KMS-11 (cell line): ENCODE measurements around the gene GALNTL6.

ENCODE experiments used
- H2AFZ ChIP-seq: fragments of 200-600 bp; sonication (generic); 2 replicates; pipeline ENCODE4 v1.6.1; 2016; ENCODE audit warnings: antibody characterized with exemption, mixed run types, low read depth
- H3K27ac ChIP-seq: fragments of 200-600 bp; sonication (generic); 2 replicates; pipeline ENCODE4 v1.6.1; 2016; ENCODE audit warnings: mild to moderate bottlenecking, mixed run types
- H3K27me3 ChIP-seq: fragments of 200-600 bp; sonication (generic); 2 replicates; pipeline ENCODE4 v1.6.1; 2017; ENCODE audit warnings: mild to moderate bottlenecking, low read depth, mixed run types, moderate library complexity; ENCODE audit not compliant: insufficient read depth
- H3K36me3 ChIP-seq: fragments of 200-600 bp; sonication (generic); 2 replicates; pipeline ENCODE4 v1.6.1; 2017; ENCODE audit warnings: mild to moderate bottlenecking, mixed run types; ENCODE audit not compliant: insufficient read depth
- H3K4me1 ChIP-seq: fragments of 200-600 bp; sonication (generic); 2 replicates; pipeline ENCODE4 v1.6.1; 2016; ENCODE audit warnings: mild to moderate bottlenecking, low read depth, mixed run types; ENCODE audit not compliant: poor library complexity, severe bottlenecking
- H3K4me2 ChIP-seq: fragments of 200-600 bp; sonication (generic); 2 replicates; pipeline ENCODE4 v1.7.0; 2016; ENCODE audit warnings: mild to moderate bottlenecking, mixed run types
- H3K4me3 ChIP-seq: fragments of 200-600 bp; sonication (generic); IDR thresholded peaks from 2 replicates; pipeline ENCODE4 v1.6.1; 2017; ENCODE audit warnings: low read depth, low read length, mixed read lengths; ENCODE audit not compliant: insufficient read depth
- H3K79me2 ChIP-seq: fragments of 200-600 bp; sonication (generic); 2 replicates; pipeline ENCODE4 v1.6.1; 2016; ENCODE audit warnings: low read depth, mixed run types; ENCODE audit not compliant: insufficient read depth
- H3K9ac ChIP-seq: fragments of 200-600 bp; sonication (generic); 2 replicates; pipeline ENCODE4 v1.6.1; 2016; ENCODE audit warnings: mild to moderate bottlenecking, mixed run types
- H4K20me1 ChIP-seq: fragments of 200-600 bp; sonication (generic); 2 replicates; pipeline ENCODE4 v1.6.1; 2016; ENCODE audit warnings: mild to moderate bottlenecking, mixed run types; ENCODE audit not compliant: insufficient read depth
- CTCF ChIP-seq: fragments of 200-600 bp; sonication (generic); conservative IDR thresholded peaks from 2 replicates; pipeline ENCODE4 v1.6.1; 2017; ENCODE audit warnings: low read depth, mild to moderate bottlenecking, antibody characterized with exemption, low read length, moderate library complexity, mixed read lengths

The GALNTL6 gene

GRCh38 chr4:171849686-171850222 is 36.5 kb downstream of the GALNTL6 start:
- Histone ChIP-seq H3K4me3 (no peak overlapping the region), H4K20me1 (no peaks in the 10 kb centered on the region), H3K27me3 (no peaks in the 10 kb centered on the region), H3K4me1 (no peaks in the 10 kb centered on the region), H3K9ac (no peak overlapping the region), H3K4me2 (no peak overlapping the region), H3K27ac (no peak overlapping the region), H3K79me2 (no peaks in the 10 kb centered on the region), H2AFZ (no peak overlapping the region), H3K36me3 (no peaks in the 10 kb centered on the region)
- TF ChIP-seq CTCF, result no peak

- Histone ChIP-seq H4K20me1 (no peaks in the 10 kb centered on the region), H3K27me3 (no peaks in the 10 kb centered on the region), H3K27ac (no peak overlapping the region), H3K4me1 (no peaks in the 10 kb centered on the region), H2AFZ (no peak overlapping the region), H3K4me3 (no peak overlapping the region), H3K9ac (no peak overlapping the region), H3K79me2 (no peaks in the 10 kb centered on the region), H3K36me3 (no peaks in the 10 kb centered on the region), H3K4me2 (no peak overlapping the region)
- no peak for TF ChIP-seq CTCF
Observed at GRCh38 chr4:171851295-171851694, 38.1 kb downstream of the GALNTL6 start.

DNA sequence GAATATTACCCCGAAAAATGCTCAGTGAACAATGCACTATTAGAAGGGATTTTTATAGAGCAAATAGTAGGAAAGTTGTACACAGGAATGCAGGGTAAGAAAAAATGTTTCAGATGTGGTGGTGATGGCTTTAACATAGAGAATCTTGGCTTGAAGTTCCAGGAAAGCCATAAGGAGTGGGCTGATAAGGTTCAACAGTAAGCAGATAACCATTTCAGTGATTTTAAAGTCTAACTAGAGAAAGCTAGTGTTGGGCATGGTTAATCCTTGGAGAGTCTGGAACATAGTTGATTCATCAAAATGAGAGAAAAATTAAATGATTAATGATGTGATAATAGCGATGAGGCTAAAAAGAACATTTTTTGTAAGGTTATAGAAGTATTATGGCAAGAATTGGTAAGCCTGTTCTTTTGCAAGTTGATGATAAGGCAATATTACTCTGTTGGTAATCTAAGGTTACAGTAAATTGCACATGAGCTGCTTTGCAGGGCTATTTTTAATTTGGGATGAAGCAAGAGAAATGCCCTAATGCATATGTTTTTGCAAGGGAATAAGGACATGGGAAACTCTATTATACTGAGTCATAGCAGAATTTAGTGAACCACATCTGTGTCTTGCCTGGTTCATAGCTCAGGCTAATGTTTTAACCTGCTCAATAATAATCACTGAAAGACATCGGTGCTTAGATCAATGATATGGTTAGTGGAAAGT is 44.3 kb downstream of the GALNTL6 start:
- Histone ChIP-seq H3K4me3 (no peak overlapping the region), H4K20me1 (no peaks in the 10 kb centered on the region), H3K4me1 (no peaks in the 10 kb centered on the region), H2AFZ (no peak overlapping the region), H3K27ac (no peak overlapping the region), H3K9ac (no peak overlapping the region), H3K36me3 (no peaks in the 10 kb centered on the region), H3K27me3 (no peaks in the 10 kb centered on the region), H3K79me2 (no peaks in the 10 kb centered on the region), H3K4me2 (no peak overlapping the region)
- no peak for TF ChIP-seq CTCF

DNA sequence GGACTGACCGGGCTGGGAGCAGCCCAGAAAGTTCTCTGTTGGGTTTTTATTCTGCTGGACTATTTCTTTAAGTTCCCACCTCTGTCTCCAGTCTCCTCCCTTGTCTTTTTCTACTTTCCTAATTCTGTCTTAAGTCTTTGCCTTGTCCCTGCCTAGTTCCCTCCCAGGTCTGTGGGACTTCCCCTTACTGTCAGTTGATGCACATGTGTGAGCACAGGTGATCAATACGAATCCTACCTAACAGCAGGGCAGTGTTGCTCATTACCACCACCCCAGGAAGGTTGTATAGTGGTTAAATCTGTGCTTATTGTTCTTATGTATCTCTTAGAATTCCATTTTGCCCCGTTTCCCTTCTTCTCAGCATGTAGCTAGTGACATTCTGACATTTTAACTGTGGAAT is 62.1 kb downstream of the GALNTL6 start:
- H3K36me3 ChIP-seq, result no peaks in the 10 kb centered on the region
- H3K4me2 ChIP-seq, result no peak overlapping the region
- no peak overlapping the region for H3K9ac ChIP-seq
- no peaks in the 10 kb centered on the region for H3K4me1 ChIP-seq
- H4K20me1 ChIP-seq, result no peaks in the 10 kb centered on the region
- no peaks in the 10 kb centered on the region for H3K79me2 ChIP-seq
- H3K27ac ChIP-seq, result no peak overlapping the region
- H3K4me3 ChIP-seq, result no peak overlapping the region
- H2AFZ ChIP-seq, result no peak overlapping the region
- no peak for TF ChIP-seq CTCF
- no peaks in the 10 kb centered on the region for H3K27me3 ChIP-seq
